Hypothalamus (tissue), 51 donors: ENCODE measurements around the gene ABCA7.

ENCODE experiments used
- DNase-seq, 51 donors: peaks; one replicate each; lab custom pipeline; 2025; lab: John Stamatoyannopoulos, UW

The ABCA7 gene

DNA sequence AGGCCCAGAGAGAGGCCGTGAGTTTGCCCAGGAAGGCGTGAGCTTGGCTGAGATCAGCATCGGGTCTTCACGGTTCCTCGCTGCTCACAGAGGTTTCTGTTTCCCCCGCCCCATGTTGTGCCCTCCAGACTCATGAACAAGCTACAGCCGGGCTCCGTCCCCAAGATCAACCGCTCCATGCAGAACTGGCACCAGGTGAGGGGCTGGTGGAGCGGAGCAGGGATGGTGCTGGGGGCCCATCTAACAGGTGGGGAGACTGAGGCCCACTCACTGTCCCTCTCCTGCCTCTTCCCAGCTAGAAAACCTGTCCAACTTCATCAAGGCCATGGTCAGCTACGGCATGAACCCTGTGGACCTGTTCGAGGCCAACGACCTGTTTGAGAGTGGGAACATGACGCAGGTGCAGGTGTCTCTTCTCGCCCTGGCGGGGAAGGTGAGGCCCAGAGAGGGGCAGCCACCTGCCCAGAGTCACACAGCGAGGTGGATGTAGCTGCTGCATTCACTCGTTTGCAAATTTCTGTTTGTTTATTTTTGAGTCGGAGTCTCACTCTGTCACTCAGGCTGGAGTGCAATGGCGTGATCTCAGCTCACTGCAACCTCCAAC lies 7.5 kb upstream of the ABCA7 start:
- DNase-seq = no peak

- DNase-seq = no peak
Observed at GRCh38 chr19:1035998-1036621, 3.8 kb upstream of the ABCA7 start.

- no peak for DNase-seq
Observed at GRCh38 chr19:1037621-1038064, 2.3 kb upstream of the ABCA7 start.

GRCh38 chr19:1038978-1039645 lies 795 bp upstream of the ABCA7 start:
- DNase-seq = no peak

DNA sequence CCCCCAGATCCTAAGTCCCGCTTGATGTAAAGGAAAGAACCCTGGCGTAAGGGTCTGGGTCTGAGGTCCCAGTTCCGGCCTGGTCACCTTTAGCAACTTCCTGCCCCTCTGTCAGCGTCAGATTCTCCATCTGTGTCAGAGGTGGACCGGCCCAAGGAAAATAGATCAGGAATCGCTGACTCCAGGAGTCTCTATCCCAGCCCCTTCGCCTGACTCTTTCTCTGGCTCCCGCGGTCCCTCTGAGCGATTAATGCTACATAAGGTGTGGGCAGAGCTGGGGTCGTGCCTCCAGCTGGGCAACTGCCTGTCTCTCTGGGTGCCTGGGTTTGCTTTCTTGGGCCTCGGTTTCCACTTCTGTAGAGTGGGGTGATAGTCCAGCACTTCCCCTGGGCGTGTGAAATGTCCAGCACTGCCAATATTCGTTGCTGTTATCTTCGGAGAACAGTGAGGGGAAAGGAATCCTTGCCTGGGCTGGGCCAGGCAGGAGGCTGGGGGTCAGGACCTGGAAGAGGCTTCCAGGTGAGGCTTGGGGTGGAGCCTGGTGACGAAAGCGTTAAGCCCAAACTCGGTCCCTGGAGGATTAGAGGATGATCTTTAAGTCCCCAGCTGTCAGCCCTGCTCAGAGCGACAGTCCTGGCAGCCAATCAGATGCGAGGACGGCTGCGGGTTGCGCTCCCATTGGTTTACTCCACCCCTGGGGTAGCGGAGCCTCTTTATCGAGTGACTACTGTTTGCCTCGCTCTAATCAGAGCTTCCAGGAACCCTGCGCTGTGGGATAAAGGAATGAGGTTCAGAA lies 767 bp downstream of the ABCA7 start:
- DNase-seq = peak; percentile 19 to 89 (median 76)

DNA sequence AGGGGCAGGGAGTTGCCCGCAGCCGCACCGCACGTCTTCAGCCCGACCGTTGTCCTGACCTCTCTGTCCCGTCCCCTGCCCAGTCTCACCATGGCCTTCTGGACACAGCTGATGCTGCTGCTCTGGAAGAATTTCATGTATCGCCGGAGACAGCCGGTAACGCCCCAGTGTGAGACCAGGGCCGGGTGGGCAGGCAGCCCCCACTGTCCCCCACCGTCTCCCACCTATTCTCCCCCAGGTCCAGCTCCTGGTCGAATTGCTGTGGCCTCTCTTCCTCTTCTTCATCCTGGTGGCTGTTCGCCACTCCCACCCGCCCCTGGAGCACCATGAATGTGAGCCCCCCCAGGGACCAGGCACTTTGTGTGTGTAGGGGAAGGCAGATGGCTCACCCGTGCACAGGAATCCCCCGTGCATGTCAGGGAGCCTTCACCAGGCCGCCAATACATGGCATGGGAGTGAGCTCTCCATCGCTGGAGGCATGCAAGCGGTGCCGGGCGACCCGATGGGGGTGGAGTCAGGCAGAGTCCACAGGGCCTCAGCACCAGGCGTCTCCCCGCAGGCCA lies 1.4 kb downstream of the ABCA7 start:
- DNase-seq = no peak

- DNase-seq = no peak
Observed at GRCh38 chr19:1041835-1042685, 2.2 kb downstream of the ABCA7 start.

DNA sequence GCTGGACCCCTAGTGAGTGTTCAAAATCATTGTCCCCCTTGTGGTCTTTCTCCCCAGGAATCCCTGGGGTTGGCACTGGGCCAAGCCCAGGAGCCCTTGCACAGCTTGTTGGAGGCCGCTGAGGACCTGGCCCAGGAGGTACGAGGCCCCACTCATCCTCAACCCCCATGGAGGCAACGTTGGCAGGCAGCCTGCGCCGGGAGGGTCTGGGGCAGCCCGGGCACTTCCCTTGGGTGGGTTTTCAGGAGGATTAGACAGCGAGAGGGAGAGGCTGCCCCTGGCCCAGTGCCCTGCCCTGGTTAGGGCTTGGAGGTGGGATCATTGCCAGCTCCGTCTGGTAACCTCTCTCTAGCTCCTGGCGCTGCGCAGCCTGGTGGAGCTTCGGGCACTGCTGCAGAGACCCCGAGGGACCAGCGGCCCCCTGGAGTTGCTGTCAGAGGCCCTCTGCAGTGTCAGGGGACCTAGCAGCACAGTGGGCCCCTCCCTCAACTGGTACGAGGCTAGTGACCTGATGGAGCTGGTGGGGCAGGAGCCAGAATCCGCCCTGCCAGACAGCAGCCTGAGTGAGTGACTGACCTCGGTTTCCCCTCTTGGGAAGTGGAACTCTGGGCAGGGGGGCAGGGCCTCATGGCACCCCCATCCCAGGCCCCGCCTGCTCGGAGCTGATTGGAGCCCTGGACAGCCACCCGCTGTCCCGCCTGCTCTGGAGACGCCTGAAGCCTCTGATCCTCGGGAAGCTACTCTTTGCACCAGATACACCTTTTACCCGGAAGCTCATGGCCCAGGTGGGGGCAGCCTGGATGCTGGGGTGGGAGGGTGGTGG lies 3.0 kb downstream of the ABCA7 start:
- no peak for DNase-seq

GRCh38 chr19:1045247-1045603 lies 5.3 kb downstream of the ABCA7 start:
- no peak for DNase-seq

- DNase-seq = no peak
Observed at GRCh38 chr19:1046117-1046626, 6.3 kb downstream of the ABCA7 start.

GRCh38 chr19:1046836-1047695 lies 7.2 kb downstream of the ABCA7 start:
- DNase-seq = no peak

GRCh38 chr19:1047696-1048147 lies 7.8 kb downstream of the ABCA7 start:
- no peak for DNase-seq

GRCh38 chr19:1049106-1049505 lies 9.2 kb downstream of the ABCA7 start:
- DNase-seq = no peak

- peak in 1 of 51 donors; percentile 17 for DNase-seq
Observed at GRCh38 chr19:1049800-1050199, 9.9 kb downstream of the ABCA7 start.

DNA sequence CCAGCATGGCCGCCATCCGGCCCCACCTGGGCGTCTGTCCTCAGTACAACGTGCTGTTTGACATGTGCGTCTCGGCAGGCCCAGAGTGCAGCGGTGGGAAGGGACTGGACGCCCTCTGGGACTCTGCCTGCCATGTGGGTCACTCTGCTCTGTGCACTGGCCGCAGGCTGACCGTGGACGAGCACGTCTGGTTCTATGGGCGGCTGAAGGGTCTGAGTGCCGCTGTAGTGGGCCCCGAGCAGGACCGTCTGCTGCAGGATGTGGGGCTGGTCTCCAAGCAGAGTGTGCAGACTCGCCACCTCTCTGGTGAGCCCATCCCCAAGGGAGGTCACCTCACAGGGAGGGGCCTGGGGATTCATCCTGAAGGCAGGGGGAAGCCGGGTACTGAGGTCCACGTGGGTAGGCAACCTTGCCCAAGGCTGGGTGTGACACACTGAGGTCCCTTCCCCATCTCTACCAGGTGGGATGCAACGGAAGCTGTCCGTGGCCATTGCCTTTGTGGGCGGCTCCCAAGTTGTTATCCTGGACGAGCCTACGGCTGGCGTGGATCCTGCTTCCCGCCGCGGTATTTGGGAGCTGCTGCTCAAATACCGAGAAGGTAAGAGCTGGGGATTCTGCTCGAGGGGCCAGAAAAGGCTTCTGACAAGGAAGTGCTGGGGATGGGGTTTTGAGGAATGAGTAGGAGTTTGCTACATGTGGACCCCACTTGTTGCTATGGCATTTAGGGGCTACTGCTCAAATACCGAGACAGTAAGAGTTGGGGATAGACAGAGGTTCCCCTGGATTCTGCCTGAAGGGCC lies 11.3 kb downstream of the ABCA7 start:
- DNase-seq = no peak

DNA sequence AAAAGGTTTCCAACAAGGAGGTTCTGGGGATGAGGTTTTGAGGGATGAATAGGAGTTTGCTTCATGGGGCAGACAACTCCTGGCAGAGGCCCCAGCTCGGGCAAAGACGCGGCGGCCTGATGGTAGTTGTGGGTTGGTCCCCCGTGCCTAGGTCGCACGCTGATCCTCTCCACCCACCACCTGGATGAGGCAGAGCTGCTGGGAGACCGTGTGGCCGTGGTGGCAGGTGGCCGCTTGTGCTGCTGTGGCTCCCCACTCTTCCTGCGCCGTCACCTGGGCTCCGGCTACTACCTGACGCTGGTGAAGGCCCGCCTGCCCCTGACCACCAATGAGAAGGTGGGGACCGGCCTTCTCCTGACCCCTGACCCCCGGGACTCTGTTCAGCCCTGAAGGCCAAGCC lies 11.9 kb downstream of the ABCA7 start:
- DNase-seq = no peak

GRCh38 chr19:1052349-1052975 lies 12.6 kb downstream of the ABCA7 start:
- no peak for DNase-seq
